K562 (cell line): Measurements from ENCODE around the gene OCEL1. TPM values are rescaled to one million over a fixed set of nuclear protein-coding genes. Genes with fewer than 3 reads are reported as not detected.

Experiments
- CTCF ChIP-seq, 3 experiments: IDR thresholded peaks in 2 of 3; conservative IDR thresholded peaks in 1 of 3; 2 replicates each; pipeline ENCODE4 v1.5.1; 2011 to 2012; ENCODE audit warnings: low read length in 3 of 3, mild to moderate bottlenecking in 3 of 3, control low read depth in 2 of 3, improper control_type of control experiment in 1 of 3, inconsistent platforms in 1 of 3, low read depth in 1 of 3, mixed read lengths in 1 of 3, moderate library complexity in 1 of 3; ENCODE audit not compliant: insufficient read depth in 2 of 3
- ETV6 ChIP-seq, 3 experiments: fragments of 150-350 bp in 1 of 3; sonication (generic) in 1 of 3; formaldehyde crosslinking in 1 of 3; IDR thresholded peaks; 2 replicates each; pipeline versions ENCODE4 v1.6.1 to v1.8.0; 2014 to 2022; ENCODE audit warnings: borderline replicate concordance in 2 of 3, low read depth in 2 of 3, antibody characterized with exemption in 1 of 3, low read length in 1 of 3, mild to moderate bottlenecking in 1 of 3, missing genetic modification reagents in 1 of 3
- EZH2 ChIP-seq: IDR thresholded peaks from 2 replicates; pipeline ENCODE4 v1.6.1; 2012; ENCODE audit warnings: low read depth, mild to moderate bottlenecking, inconsistent platforms, low read length, borderline replicate concordance
- GTF2F1 ChIP-seq: IDR thresholded peaks from 2 replicates; pipeline ENCODE4 v1.6.1; 2011; ENCODE audit warnings: low read depth, low read length, improper control_type of control experiment
- MBD2 ChIP-seq: sonication (generic); IDR thresholded peaks from 2 replicates; pipeline ENCODE4 v1.6.1; 2016; ENCODE audit warnings: low read depth, borderline replicate concordance
- NELFE ChIP-seq: IDR thresholded peaks from 2 replicates; pipeline ENCODE4 v1.6.1; 2011; ENCODE audit warnings: mild to moderate bottlenecking; ENCODE audit not compliant: insufficient read depth, insufficient read length
- PTBP1 ChIP-seq: fragments of 200-400 bp; formaldehyde crosslinking; IDR thresholded peaks from 2 replicates; pipeline ENCODE4 v1.6.1; 2017; ENCODE audit warnings: low read depth, low read length
- RBM34 ChIP-seq: fragments of 200-400 bp; formaldehyde crosslinking; IDR thresholded peaks from 2 replicates; pipeline ENCODE4 v1.6.1; 2018; ENCODE audit warnings: low read length, borderline replicate concordance; ENCODE audit not compliant: insufficient read depth
- RERE ChIP-seq: sonication (generic); formaldehyde crosslinking; IDR thresholded peaks from 2 replicates; pipeline ENCODE4 v1.8.0; 2023; ENCODE audit warnings: missing genetic modification reagents, mild to moderate bottlenecking, borderline replicate concordance
- SLC30A9 ChIP-seq: fragments of 250-450 bp; sonication (Bioruptor Pico); IDR thresholded peaks from 2 replicates; pipeline ENCODE4 v1.8.0; 2022; ENCODE audit warnings: mild to moderate bottlenecking, moderate library complexity
- TARDBP ChIP-seq: fragments of 450-650 bp; IDR thresholded peaks from 2 replicates; pipeline ENCODE4 v1.6.1; 2016
- THRB ChIP-seq: fragments of 450-650 bp; formaldehyde crosslinking; conservative IDR thresholded peaks from 2 replicates; pipeline ENCODE4 v1.4.0; 2022; ENCODE audit warnings: mild to moderate bottlenecking, missing genetic modification characterization
- ZNF282 ChIP-seq: sonication (generic); formaldehyde crosslinking; IDR thresholded peaks from 2 replicates; pipeline ENCODE4 v1.8.1; 2023; ENCODE audit warnings: missing genetic modification reagents
- ZNF408 ChIP-seq: fragments of 250-450 bp; sonication (Bioruptor Pico); IDR thresholded peaks from 2 replicates; pipeline ENCODE4 v1.4.0; 2020; ENCODE audit warnings: low read depth, mild to moderate bottlenecking, moderate library complexity
- ZNF655 ChIP-seq: fragments of 250-450 bp; sonication (Bioruptor Pico); IDR thresholded peaks from 2 replicates; pipeline ENCODE4 v1.5.0; 2021
- polyA plus RNA-seq, 8 experiments: library from polyadenylated mRNA; depleted of rRNA in 4 of 8; stranded (reverse) in 5 of 8; unstranded in 3 of 8; fragments of >200 nt; fragmentation: Nextera tagmentation in 2 of 8; fragmentation: Illumina TruSeq in 1 of 8; extraction: Ambion mirVana in 2 of 8; extraction: Trizol in 1 of 8; gene quantifications; 2 replicates each; pipeline versions ENCODE4 v1.2.1 to v1.2.3, GENCODE V29; 2011 to 2014; ENCODE audit warnings: inconsistent platforms in 1 of 8, missing spikeins in 1 of 8
- total RNA-seq, 7 experiments: library from RNA; depleted of rRNA in 6 of 7; stranded (reverse); fragments of >200 nt in 6 of 7; fragmentation: Illumina TruSeq in 2 of 7; extraction: Trizol in 2 of 7; gene quantifications; 2 replicates each; pipeline versions ENCODE4 v1.2.1 to v1.2.3, GENCODE V29; 2011 to 2021; ENCODE audit warnings: low replicate concordance in 1 of 7

The OCEL1 gene
- total and polyA plus RNA-seq, 9 of the 15 experiments (the other 6 are each of a cell fraction or from before 2014, with no cell fraction given): 8.0 to 38.0 (median 12.4) TPM

- TF ChIP-seq THRB (CRISPR knock-in tag) (peak; percentile 62; the same call in 1 of the 2 replicates), TARDBP (no peak), CTCF (IDR thresholded peaks at IDR 0.05 in 2 of 3, conservative IDR thresholded peaks at IDR 0.05 in 1 of 3; ENCODE audit: insufficient read depth in 2 of 3, low read depth in 1 of 3, low read length in 3 of 3) (no peak), ZNF408 (CRISPR knock-in tag) (no peak), RERE (CRISPR knock-in tag) (no peak), ZNF282 (no peak), ZNF655 (CRISPR knock-in tag) (no peak), RBM34 (no peak), ETV6 (IDR thresholded peaks at IDR 0.05; ENCODE audit: borderline replicate concordance in 1 of 2, low read depth in 2 of 2, low read length in 1 of 2) (no peak), ETV6 (CRISPR knock-in tag; IDR thresholded peaks at IDR 0.05; ENCODE audit: borderline replicate concordance) (no peak), EZH2 (no peak), GTF2F1 (no peak), SLC30A9 (CRISPR knock-in tag) (no peak), MBD2 (peak; percentile 66; the same call in 1 of the 2 replicates), PTBP1 (no peak), NELFE (no peak)
These were observed at the start of gene OCEL1 (continued) for GRCh38 chr19:17226002-17226933.
